HEK293 (cell line): ENCODE results near the gene CDC42BPA.

Experiments
- CTCF ChIA-PET: fragments of 350-600 bp; formaldehyde crosslinking; extraction: SDS; loops from one replicate; lab custom pipeline; 2021; ENCODE audit warnings: antibody characterized with exemption; lab: Yijun Ruan, JAX
- POLR2A ChIA-PET: fragments of 300-600 bp; formaldehyde crosslinking; extraction: SDS; loops from one replicate; lab custom pipeline; 2020; ENCODE audit warnings: antibody characterized with exemption, inconsistent platforms; lab: Yijun Ruan, JAX
- H3K27ac ChIP-seq: fragments of 200-500 bp; sonication (Bioruptor generic); 2 replicates; pipeline ENCODE4 v1.5.1; 2014; ENCODE audit warnings: low read depth, low read length, control low read depth, inconsistent platforms; ENCODE audit errors: extremely low read depth
- H3K36me3 ChIP-seq, 2 experiments: fragments of 200-500 bp in 1 of 2; sonication (Bioruptor generic) in 1 of 2; 1 replicate in 1 of 2; 2 replicates in 1 of 2; pipeline ENCODE4 v1.5.1; 2014 to 2017; ENCODE audit warnings: inconsistent platforms in 2 of 2, low read length in 2 of 2; ENCODE audit not compliant: control insufficient read depth in 2 of 2, insufficient read depth in 1 of 2
- H3K4me1 ChIP-seq: fragments of 200-500 bp; sonication (Bioruptor generic); 2 replicates; pipeline ENCODE4 v1.5.1; 2014; ENCODE audit warnings: mild to moderate bottlenecking, low read length, inconsistent platforms; ENCODE audit not compliant: control insufficient read depth, insufficient read depth
- H3K4me3 ChIP-seq: 2 replicates; pipeline ENCODE4 v1.5.1; 2011; ENCODE audit warnings: low read depth, mild to moderate bottlenecking, control low read depth, low read length, moderate library complexity
- H3K9me3 ChIP-seq: fragments of 200-500 bp; sonication (Bioruptor generic); 2 replicates; pipeline ENCODE4 v1.5.1; 2014; ENCODE audit warnings: low read depth, low read length, inconsistent platforms; ENCODE audit not compliant: control insufficient read depth, insufficient read depth
- PBX3 ChIP-seq: sonication (generic); formaldehyde crosslinking; IDR thresholded peaks from 2 replicates; pipeline ENCODE4 v1.8.1; 2022; ENCODE audit warnings: mild to moderate bottlenecking, moderate library complexity, missing genetic modification reagents
- PRDM10 ChIP-seq: fragments of 450-650 bp; formaldehyde crosslinking; IDR thresholded peaks from 2 replicates; pipeline ENCODE4 v1.5.1; 2016; ENCODE audit warnings: missing biosample characterization, missing genetic modification characterization
- TRIM28 ChIP-seq: IDR thresholded peaks from 2 replicates; pipeline ENCODE4 v1.6.1; 2011; ENCODE audit warnings: low read length, control low read depth, borderline replicate concordance
- ZBTB44 ChIP-seq: fragments of 450-650 bp; IDR thresholded peaks from 2 replicates; pipeline ENCODE4 v1.5.1; 2018; ENCODE audit warnings: missing biosample characterization, mild to moderate bottlenecking, missing genetic modification characterization
- ZNF133 ChIP-seq: fragments of 450-650 bp; formaldehyde crosslinking; IDR thresholded peaks from 2 replicates; pipeline ENCODE4 v1.5.1; 2016; ENCODE audit warnings: missing biosample characterization, missing genetic modification characterization
- ZNF354C ChIP-seq: fragments of 450-650 bp; formaldehyde crosslinking; IDR thresholded peaks from 2 replicates; pipeline ENCODE4 v1.5.1; 2016; ENCODE audit warnings: missing biosample characterization, missing genetic modification characterization, low read depth, borderline replicate concordance
- ZNF501 ChIP-seq: fragments of 450-650 bp; formaldehyde crosslinking; IDR thresholded peaks from 2 replicates; pipeline ENCODE4 v1.5.1; 2016; ENCODE audit warnings: missing biosample characterization, missing genetic modification characterization
- ZNF792 ChIP-seq: fragments of 450-650 bp; formaldehyde crosslinking; IDR thresholded peaks from 2 replicates; pipeline ENCODE4 v1.5.1; 2016; ENCODE audit warnings: missing biosample characterization, missing genetic modification characterization
- ZNF843 ChIP-seq: fragments of 450-650 bp; formaldehyde crosslinking; IDR thresholded peaks from 2 replicates; pipeline ENCODE4 v1.5.1; 2016; ENCODE audit warnings: missing biosample characterization, missing genetic modification characterization
- TF ChIP-seq, protein P1 (sequence below): fragments of 450-650 bp; formaldehyde crosslinking; IDR thresholded peaks from 2 replicates; pipeline ENCODE4 v1.5.1; 2016; ENCODE audit warnings: missing biosample characterization, missing genetic modification characterization, borderline replicate concordance
- TF ChIP-seq, protein P2 (sequence below): fragments of 450-650 bp; formaldehyde crosslinking; IDR thresholded peaks from 2 replicates; pipeline ENCODE4 v1.5.1; 2017; ENCODE audit warnings: missing biosample characterization, missing genetic modification characterization

Gene CDC42BPA

GRCh38 chr1:227308367-227309336 lies 9.6 kb downstream of the CDC42BPA start (continued):
- TF ChIP-seq ZNF792 (tag by site-specific recombination) = no peak
- no peak for TF ChIP-seq ZNF133
- TF ChIP-seq, protein P1, sequence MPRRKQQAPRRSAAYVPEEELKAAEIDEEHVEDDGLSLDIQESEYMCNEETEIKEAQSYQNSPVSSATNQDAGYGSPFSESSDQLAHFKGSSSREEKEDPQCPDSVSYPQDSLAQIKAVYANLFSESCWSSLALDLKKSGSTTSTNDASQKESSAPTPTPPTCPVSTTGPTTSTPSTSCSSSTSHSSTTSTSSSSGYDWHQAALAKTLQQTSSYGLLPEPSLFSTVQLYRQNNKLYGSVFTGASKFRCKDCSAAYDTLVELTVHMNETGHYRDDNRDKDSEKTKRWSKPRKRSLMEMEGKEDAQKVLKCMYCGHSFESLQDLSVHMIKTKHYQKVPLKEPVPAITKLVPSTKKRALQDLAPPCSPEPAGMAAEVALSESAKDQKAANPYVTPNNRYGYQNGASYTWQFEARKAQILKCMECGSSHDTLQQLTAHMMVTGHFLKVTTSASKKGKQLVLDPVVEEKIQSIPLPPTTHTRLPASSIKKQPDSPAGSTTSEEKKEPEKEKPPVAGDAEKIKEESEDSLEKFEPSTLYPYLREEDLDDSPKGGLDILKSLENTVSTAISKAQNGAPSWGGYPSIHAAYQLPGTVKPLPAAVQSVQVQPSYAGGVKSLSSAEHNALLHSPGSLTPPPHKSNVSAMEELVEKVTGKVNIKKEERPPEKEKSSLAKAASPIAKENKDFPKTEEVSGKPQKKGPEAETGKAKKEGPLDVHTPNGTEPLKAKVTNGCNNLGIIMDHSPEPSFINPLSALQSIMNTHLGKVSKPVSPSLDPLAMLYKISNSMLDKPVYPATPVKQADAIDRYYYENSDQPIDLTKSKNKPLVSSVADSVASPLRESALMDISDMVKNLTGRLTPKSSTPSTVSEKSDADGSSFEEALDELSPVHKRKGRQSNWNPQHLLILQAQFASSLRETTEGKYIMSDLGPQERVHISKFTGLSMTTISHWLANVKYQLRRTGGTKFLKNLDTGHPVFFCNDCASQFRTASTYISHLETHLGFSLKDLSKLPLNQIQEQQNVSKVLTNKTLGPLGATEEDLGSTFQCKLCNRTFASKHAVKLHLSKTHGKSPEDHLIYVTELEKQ (tag by site-specific recombination) = no peak
- no peak for TF ChIP-seq ZNF843 (tag by site-specific recombination)

DNA sequence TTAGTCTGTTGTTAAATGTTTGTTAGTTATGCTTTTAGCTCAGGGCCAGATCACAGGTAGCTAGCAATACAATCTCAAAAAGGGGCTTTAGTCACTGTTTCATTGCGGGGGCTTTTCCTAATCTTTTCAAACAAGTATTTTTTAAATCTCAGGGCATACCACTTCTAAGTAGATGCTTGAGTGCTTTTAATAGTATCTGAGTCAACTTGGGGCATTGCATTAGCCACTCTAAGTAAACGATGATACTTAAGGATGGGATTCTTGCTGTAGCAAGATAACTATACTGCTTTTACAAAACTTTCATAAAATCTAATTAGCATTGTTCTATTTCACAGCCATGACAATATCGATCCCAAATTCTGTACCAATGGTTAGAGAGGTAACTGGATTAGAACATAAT lies 11.6 kb downstream of the CDC42BPA start:
- no peak for TF ChIP-seq PBX3 (CRISPR knock-in tag)
- peak; percentile 24 for TF ChIP-seq PRDM10 (tag by site-specific recombination)
- peak; percentile 57; the same call in 1 of the 2 replicates for TF ChIP-seq TRIM28
- TF ChIP-seq, protein P2, sequence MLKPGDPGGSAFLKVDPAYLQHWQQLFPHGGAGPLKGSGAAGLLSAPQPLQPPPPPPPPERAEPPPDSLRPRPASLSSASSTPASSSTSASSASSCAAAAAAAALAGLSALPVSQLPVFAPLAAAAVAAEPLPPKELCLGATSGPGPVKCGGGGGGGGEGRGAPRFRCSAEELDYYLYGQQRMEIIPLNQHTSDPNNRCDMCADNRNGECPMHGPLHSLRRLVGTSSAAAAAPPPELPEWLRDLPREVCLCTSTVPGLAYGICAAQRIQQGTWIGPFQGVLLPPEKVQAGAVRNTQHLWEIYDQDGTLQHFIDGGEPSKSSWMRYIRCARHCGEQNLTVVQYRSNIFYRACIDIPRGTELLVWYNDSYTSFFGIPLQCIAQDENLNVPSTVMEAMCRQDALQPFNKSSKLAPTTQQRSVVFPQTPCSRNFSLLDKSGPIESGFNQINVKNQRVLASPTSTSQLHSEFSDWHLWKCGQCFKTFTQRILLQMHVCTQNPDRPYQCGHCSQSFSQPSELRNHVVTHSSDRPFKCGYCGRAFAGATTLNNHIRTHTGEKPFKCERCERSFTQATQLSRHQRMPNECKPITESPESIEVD (tag by site-specific recombination) = peak; percentile 30; the same call in 1 of the 2 replicates
- 0 out of 2 replicates have a peak, but pooled peaks have one; percentile 34 for TF ChIP-seq ZNF501 (tag by site-specific recombination)
- TF ChIP-seq ZBTB44 (tag by site-specific recombination) = peak; percentile 28; the same call in 1 of the 2 replicates
- TF ChIP-seq ZNF354C (tag by site-specific recombination) = no peak
- ChIA-PET POLR2A (interaction anchor here (1.4 kb wide), 1 partner anchor 12 kb away, joined by 6 read pairs; the partner anchor contains the start of gene CDC42BPA), CTCF (interaction anchor here (0.9 to 1.9 kb wide), 4 partner anchors 8 to 174 kb away, joined by 3 to 8 read pairs (median 4); no protein-coding TSS in a partner anchor)

More for the DNA sequence above, 11.6 kb downstream of the CDC42BPA start:
- Histone ChIP-seq H3K9me3 (no peaks in the 10 kb centered on the region), H3K36me3 (no peaks in the 10 kb centered on the region; a peak in 1 of 3 replicates), H3K27ac (no peak overlapping the region), H3K4me3 (no peak overlapping the region), H3K4me1 (peaks cover 12% of the 10 kb centered on the region)
